ENCODE data around the gene UCK1.
"Not testable (repeated sequence)": the region's sequence is repeated elsewhere in the genome, so short reads cannot be mapped to it uniquely, and the experiment has no call there.

The UCK1 gene

GRCh38 chr9:131554843-131555351 lies 23.8 kb upstream of the UCK1 start:
- DNase-seq (ENCODE audit: insufficient read length, low spot score) (no peak), FAIRE-seq (no peak)

DNA sequence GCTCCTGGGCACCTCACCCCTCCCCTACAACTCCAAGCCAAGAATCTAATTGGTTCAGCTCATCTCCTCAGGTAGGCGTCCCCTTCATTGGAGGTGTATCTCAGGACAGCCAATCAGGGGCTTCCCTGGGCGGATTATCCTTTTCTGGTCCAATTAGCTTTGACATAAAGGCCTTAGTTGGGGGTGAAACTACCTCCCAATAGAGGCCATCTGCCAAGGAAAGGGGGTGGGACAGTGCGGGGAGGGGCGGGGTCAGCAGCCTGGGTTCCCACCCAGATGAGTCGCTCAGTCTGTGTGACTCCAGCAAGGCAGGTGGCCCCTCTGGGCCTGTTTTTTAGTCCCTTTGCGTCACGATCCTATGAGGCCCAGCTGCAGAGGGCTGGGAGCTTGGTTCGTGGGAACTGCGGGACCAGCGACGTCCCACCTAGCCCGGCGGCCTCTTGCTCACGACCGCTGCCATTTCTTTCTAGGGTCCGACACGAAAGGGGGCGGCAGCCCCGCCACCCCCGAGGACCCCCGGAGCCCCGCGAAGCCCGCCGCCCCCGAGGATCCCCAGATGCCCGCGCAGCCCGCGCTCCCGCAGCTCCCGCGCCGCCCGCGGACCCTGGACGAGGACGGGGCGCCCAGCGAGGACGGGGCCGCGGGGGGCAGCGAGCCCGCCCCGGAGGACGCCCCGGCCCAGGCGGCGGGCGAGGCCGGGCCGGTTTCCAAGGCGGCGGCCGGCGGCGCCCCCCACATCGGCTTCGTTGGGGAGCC lies 23.2 kb upstream of the UCK1 start:
- no peak for DNase-seq (ENCODE audit: insufficient read length, low spot score)

DNA sequence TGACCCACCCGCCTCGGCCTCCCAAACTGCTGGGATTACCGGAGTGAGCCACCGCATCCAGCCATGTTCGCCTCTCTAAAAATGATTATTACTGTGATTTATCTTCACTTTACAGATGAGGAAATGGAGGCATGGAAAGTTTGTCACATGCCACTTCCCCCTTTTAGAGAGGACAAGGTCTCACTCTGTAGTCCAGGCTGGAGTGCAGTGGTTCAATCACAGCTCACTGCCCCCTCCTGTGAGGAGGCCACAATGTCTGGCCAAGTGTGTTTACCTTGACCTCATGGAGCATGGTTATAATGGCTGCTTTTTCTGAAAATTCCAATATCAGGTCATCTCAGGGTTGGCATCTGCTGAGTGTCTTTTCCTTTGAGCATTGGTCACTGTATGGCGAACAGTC lies 21.0 kb upstream of the UCK1 start:
- no peak for DNase-seq (ENCODE audit: insufficient read length, low spot score)
- FAIRE-seq: no peak

More for the DNA sequence above, 23.2 kb upstream of the UCK1 start:
- no peak for FAIRE-seq

GRCh38 chr9:131550465-131550864 lies 19.4 kb upstream of the UCK1 start:
- not testable (repeated sequence) for FAIRE-seq; DNase-seq (ENCODE audit: insufficient read length, low spot score)

GRCh38 chr9:131549186-131549585 lies 18.1 kb upstream of the UCK1 start:
- DNase-seq (ENCODE audit: insufficient read length, low spot score); FAIRE-seq: not testable (repeated sequence)

DNA sequence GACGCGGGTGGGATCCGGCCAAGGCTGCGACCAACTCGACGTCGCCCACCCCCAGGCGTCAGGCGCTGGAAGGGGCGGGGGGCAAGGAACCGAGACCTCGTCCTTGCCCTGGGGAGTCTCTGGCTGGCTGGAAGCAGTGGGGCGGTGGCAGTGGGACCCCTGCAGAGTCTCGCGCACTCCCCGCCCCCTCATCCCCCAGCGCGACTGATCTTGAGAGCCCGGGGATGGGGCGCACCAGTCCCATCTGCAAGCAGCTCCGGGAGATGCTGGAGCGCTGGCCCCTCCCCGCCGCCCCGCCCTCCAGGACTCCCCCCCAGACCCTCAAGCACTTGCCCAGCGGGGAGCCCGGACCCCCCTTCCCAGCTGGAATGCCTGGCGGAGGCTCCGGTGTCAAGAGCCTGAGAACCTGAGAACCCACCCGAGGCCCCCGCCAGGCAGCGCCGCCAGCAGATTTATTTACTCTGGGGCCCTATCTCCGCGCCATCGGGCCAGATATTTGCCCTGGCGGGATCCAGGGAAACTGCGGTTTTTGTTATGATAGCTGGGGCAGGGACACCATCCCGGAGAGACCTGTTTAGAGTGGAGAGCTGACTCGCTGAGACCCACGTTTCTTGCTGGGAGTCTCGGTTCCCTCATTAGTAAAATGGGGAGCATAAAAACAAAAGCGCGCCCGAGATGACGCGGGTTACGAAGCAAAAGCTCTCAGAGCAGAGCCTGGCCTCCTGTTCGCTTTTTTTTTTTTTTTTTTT lies 15.4 kb upstream of the UCK1 start:
- peak; percentile 39 for DNase-seq (ENCODE audit: insufficient read length, low spot score)
- no peak for FAIRE-seq

DNA sequence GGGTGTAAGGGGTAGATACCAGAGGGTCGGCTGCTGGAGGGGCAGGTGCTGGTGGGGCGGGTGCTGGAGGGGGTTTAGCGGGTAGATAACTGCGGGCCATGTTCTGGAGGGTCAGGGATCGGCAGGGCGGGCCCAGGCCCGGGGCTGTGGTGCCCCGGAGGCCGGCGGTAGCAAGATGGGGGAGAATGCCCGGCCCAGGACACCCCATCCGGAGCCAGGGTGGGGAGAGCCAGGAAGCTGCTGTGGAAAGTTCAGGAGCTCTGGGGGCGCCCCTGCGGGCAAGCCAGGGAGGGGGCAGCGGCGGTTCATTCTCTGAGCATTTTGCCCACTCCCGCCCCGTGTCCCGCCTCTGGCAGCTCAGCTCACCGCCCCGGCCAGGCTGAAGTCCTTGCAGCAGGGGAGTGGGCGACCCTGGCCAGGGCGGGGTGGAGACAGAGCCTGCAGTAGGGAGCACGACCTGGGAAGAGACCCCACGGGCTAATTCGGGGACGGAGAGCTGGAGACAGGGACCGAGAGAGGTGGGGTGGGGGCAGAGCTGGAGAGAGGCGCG lies 14.8 kb upstream of the UCK1 start:
- no peak for FAIRE-seq
- DNase-seq (ENCODE audit: insufficient read length, low spot score): no peak

GRCh38 chr9:131545003-131545785 lies 14.1 kb upstream of the UCK1 start, which contains the start of gene PRRT1B:
PRRT1B (plus strand) TSS chr9:131545523; CDS start chr9:131545616, 93 bp downstream.
- DNase-seq (ENCODE audit: insufficient read length, low spot score) (no peak), FAIRE-seq (no peak)

GRCh38 chr9:131543141-131543540 lies 12.1 kb upstream of the UCK1 start:
- no peak for DNase-seq (ENCODE audit: insufficient read length, low spot score)
- FAIRE-seq: no peak

GRCh38 chr9:131539223-131539923 lies 8.3 kb upstream of the UCK1 start:
- FAIRE-seq: no peak
- no peak for DNase-seq (ENCODE audit: insufficient read length, low spot score)

DNA sequence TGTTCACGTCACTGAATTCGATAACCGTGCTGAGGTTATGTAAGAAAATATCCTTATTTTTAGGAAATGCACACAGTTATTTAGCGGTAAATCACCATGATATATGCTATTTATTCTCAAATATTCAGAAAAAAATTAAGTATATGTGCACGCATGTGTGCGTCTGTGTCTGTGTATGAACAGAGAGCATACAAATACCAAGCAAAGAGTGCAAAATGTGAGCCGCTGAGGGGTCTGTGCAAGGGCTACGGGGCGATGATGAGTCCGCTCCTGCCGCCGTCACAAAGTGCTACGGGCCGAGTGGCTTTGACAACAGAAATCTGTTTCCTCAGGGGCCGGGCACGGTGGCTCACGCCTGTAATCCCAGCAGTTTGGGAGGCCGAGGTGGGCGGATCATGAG lies 6.9 kb upstream of the UCK1 start:
- no peak for FAIRE-seq
- no peak for DNase-seq (ENCODE audit: insufficient read length, low spot score)

- no peak for FAIRE-seq
- DNase-seq (ENCODE audit: insufficient read length, low spot score): no peak
These were observed 3.7 kb upstream of the UCK1 start for GRCh38 chr9:131534721-131535237.

DNA sequence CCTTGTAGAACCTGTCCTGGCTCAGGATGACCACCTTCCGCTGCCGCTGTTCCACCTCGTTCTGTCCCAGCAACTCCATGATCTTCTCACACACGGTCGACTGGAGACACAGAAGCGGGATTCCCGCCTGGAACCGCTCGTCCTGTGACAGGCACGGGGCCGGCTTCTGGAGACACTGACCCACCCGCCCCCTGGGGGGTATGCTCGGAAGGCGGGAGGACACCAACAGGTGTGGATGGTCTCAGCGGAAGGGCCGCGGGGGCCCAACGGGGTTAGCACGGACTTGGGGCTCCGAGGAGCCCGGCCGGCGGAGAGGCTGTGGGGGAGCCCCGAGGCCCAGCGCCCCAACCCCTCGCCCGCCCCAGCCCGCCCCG lies 530 bp downstream of the UCK1 start:
- peak; percentile 50 for DNase-seq (ENCODE audit: insufficient read length, low spot score)
- no peak for FAIRE-seq

DNA sequence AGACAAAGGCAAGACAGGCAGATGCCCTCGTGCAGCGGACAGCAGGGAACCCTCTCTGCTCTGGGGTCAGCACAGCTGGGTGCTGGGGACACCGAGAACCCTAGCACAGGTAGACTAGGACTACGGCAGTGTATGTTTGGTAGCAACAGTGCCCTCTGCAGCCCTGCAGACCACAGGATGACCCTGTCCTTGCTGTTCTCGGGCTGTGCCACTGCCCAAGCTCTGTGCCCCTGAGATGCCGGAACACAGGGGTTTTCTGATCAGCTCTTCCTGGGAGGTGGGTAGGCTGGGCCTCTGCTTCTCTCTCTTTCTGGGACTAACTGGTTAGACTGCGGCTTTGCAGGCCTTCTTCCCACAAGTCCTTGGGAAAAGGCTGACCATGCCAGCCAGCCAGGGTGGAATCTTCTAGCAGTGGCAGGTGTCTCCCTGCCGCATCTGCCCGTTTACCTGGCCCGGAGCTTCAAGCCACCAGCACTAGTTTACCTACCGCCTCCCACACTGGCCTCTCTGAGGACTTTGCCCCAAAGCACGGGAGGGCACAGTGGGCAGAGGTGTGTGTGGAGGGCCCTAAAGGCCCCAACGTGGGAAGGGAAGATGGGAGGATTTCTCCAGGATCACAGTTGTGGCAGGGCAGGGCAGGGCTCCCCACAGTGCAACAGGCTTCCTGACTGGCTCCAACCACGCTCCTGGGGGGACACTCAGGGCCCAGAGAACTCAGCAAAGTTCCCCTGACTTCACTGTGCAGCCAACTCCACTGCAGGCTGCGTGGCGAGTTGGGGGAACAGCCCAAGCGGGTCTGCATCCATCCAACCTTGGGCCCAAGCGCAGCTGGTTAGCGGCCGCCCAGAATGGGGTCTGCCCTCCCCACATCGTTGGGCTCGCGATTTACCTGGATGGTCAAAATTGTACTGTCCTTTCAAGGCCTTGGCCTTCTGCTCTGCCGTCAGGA lies 1.2 kb downstream of the UCK1 start:
- no peak for DNase-seq (ENCODE audit: insufficient read length, low spot score)
- no peak for FAIRE-seq

DNA sequence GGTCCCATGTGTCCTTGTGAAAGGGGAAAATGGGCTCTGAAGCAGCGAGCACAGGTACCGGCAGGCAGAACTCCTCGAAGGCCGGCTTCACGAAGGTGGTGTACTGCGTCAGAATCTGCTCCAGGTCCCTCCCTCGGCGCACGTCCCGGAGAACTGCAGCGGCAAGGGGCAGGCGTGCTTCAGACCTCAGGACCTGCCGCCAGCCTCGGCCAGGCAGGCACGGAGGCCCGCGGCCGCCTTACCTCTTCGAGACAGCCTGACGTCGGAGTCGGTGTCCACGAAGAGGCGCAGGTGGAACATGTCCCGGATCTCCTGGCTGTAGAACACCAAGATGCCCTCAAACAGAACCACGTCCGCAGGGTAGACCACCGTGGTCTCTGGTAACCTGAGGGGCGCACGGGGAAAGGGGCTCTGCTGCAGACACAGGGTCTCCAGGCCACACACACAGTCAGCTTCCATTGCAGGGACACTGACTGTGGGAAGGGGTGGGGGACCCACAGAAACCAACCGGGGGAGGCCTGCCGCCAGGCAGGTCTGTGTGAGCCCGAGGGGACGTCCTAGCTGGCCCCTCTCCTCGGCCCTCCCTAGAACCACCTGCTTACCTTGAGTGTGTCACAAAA lies 2.1 kb downstream of the UCK1 start:
- FAIRE-seq (no peak), DNase-seq (ENCODE audit: insufficient read length, low spot score) (no peak)

GRCh38 chr9:131528186-131528585 lies 2.9 kb downstream of the UCK1 start:
- FAIRE-seq: no peak
- no peak for DNase-seq (ENCODE audit: insufficient read length, low spot score)

- no peak for DNase-seq (ENCODE audit: insufficient read length, low spot score)
- no peak for FAIRE-seq
These were observed 5.2 kb downstream of the UCK1 start for GRCh38 chr9:131525643-131526565.

Data from HTR-8/SVneo (cell line).